B cell (primary cell): Measurements from ENCODE around the gene CD177. TPM values are rescaled to one million over a fixed set of nuclear protein-coding genes. Genes with fewer than 3 reads are reported as not detected.
"Not testable (repeated sequence)": the region's sequence is repeated elsewhere in the genome, so short reads cannot be mapped to it uniquely, and the experiment has no call there.

Experiments
- ATAC-seq: fragments of 200-7000 bp; cut with Tn5 transposase; one replicate; pipeline ENCODE4 v1.10.0; 2021; ENCODE audit warnings: low read depth, mild to moderate bottlenecking, moderate number of reproducible peaks, moderate library complexity
- CTCF ChIA-PET: fragments of 350-600 bp; sonication (Branson Sonifier 250); formaldehyde crosslinking; loops from one replicate; lab custom pipeline; 2021; ENCODE audit warnings: antibody characterized with exemption, inconsistent platforms; lab: Charles Lee
- POLR2A ChIA-PET: fragments of 350-600 bp; sonication (Branson Sonifier 250); formaldehyde crosslinking; loops from one replicate; lab custom pipeline; 2021; ENCODE audit warnings: antibody characterized with exemption; lab: Charles Lee
- DNase-seq: peaks from one replicate; pipeline ENCODE4 v3.0.0; 2013
- H2AFZ ChIP-seq: 2 replicates; pipeline ENCODE4 v1.6.1; 2012; ENCODE audit warnings: mild to moderate bottlenecking, low read depth, low read length; ENCODE audit not compliant: insufficient read depth, poor library complexity, severe bottlenecking
- H3K27ac ChIP-seq, 2 donors: 1 replicate in 1 of 2; 2 replicates in 1 of 2; pipeline ENCODE4 v1.5.1; 2012 to 2013; ENCODE audit warnings: low read length in 2 of 2, mild to moderate bottlenecking in 2 of 2, moderate library complexity in 1 of 2
- H3K27me3 ChIP-seq, 4 experiments: fragments of 200-600 bp in 1 of 4; sonication (generic) in 1 of 4; replicated peaks in 1 of 4; 1 replicate in 2 of 4; 2 replicates in 2 of 4; pipeline versions ENCODE4 v1.6.1 to v1.7.0; 2013 to 2016; ENCODE audit warnings: low read length in 3 of 4, mild to moderate bottlenecking in 2 of 4, mixed read lengths in 1 of 4, moderate library complexity in 1 of 4; ENCODE audit not compliant: insufficient read depth in 4 of 4, control insufficient read depth in 3 of 4; ENCODE audit errors: control extremely low read depth in 1 of 4
- H3K36me3 ChIP-seq, 2 experiments: replicated peaks in 1 of 2; 1 replicate in 1 of 2; 2 replicates in 1 of 2; pipeline versions ENCODE4 v1.6.1 to v1.7.1; 2013; ENCODE audit warnings: low read length in 1 of 2; ENCODE audit not compliant: insufficient read depth in 2 of 2, control insufficient read depth in 1 of 2; ENCODE audit errors: control extremely low read depth in 1 of 2, extremely low read depth in 1 of 2
- H3K4me1 ChIP-seq, 2 donors: fragments of 200-600 bp in 1 of 2; sonication (generic) in 1 of 2; 1 replicate in 1 of 2; 2 replicates in 1 of 2; pipeline versions ENCODE4 v1.5.1 to v1.6.1; 2013 to 2017; ENCODE audit warnings: low read length in 2 of 2; ENCODE audit not compliant: control insufficient read depth in 2 of 2, insufficient read depth in 2 of 2
- H3K4me2 ChIP-seq: replicated peaks from 2 replicates; pipeline ENCODE3; 2012; ENCODE audit warnings: mild to moderate bottlenecking, low read depth, low read length; ENCODE audit not compliant: poor library complexity, severe bottlenecking
- H3K4me3 ChIP-seq, 5 experiments: fragments of 200-600 bp in 1 of 5; sonication (generic) in 1 of 5; 1 replicate in 3 of 5; 2 replicates in 2 of 5; pipeline versions ENCODE4 v1.5.1 to v1.7.0; 2011 to 2016; ENCODE audit warnings: low read length in 4 of 5, mild to moderate bottlenecking in 4 of 5, low read depth in 2 of 5, control low read depth in 1 of 5, moderate library complexity in 1 of 5; ENCODE audit not compliant: insufficient read depth in 1 of 5; ENCODE audit errors: control extremely low read depth in 1 of 5, extremely low read depth in 1 of 5
- H3K79me2 ChIP-seq: fragments of 200-600 bp; sonication (generic); one replicate; pipeline ENCODE4 v1.6.0; 2016; ENCODE audit warnings: low read length; ENCODE audit not compliant: control insufficient read depth, insufficient read depth
- H3K9ac ChIP-seq: fragments of 200-600 bp; sonication (generic); 2 replicates; pipeline ENCODE4 v1.6.1; 2017; ENCODE audit warnings: mild to moderate bottlenecking, low read length, moderate library complexity
- H3K9me3 ChIP-seq, 3 donors: one replicate each; pipeline versions ENCODE4 v1.6.1 to v1.7.1; 2013; ENCODE audit warnings: low read length in 2 of 3; ENCODE audit not compliant: control insufficient read depth in 2 of 3, insufficient read depth in 1 of 3; ENCODE audit errors: control extremely low read depth in 1 of 3
- H4K20me1 ChIP-seq: 2 replicates; pipeline ENCODE4 v1.6.0; 2012; ENCODE audit warnings: mild to moderate bottlenecking, low read length; ENCODE audit not compliant: insufficient read depth, control insufficient read depth, poor library complexity, severe bottlenecking
- H3K27ac Mint-ChIP-seq: one replicate; pipeline ENCODE4 v1.8.0; 2021; ENCODE audit warnings: mixed read lengths
- H3K27me3 Mint-ChIP-seq: one replicate; pipeline ENCODE4 v1.8.0; 2021; ENCODE audit warnings: mixed read lengths
- H3K4me1 Mint-ChIP-seq: one replicate; pipeline ENCODE4 v1.8.0; 2021; ENCODE audit warnings: mixed read lengths
- H3K4me3 Mint-ChIP-seq: one replicate; pipeline ENCODE4 v1.8.0; 2021; ENCODE audit warnings: mixed read lengths
- H3K9me3 Mint-ChIP-seq: one replicate; pipeline ENCODE4 v1.8.0; 2022; ENCODE audit warnings: mixed read lengths; ENCODE audit not compliant: insufficient read depth
- EZH2 ChIP-seq: IDR thresholded peaks from 2 replicates; pipeline ENCODE4 v1.6.1; 2012; ENCODE audit warnings: borderline replicate concordance, low read depth, mild to moderate bottlenecking, moderate library complexity, low read length; ENCODE audit not compliant: insufficient read depth, poor library complexity, severe bottlenecking
- WGBS: methylation state at CpG from one replicate; pipeline ENCODE4 v1.1.5; 2013; ENCODE audit warnings: missing lambda C conversion rate; ENCODE audit not compliant: insufficient coverage; 5-methylcytosine and 5-hydroxymethylcytosine counted together
- intact Hi-C: fragments of 100-400 bp; cut with micrococcal nuclease; formaldehyde crosslinking; loops from one replicate; pipeline ENCODE4 v1.10.0; 2022
- polyA plus RNA-seq: library from polyadenylated mRNA; depleted of rRNA; stranded (reverse); fragments of >200 nt; gene quantifications from 2 replicates; pipeline ENCODE4 v1.2.3, GENCODE V29; 2012
- total RNA-seq, 2 donors: library from RNA; stranded (reverse); fragments of 120-200 nt in 1 of 2; gene quantifications; 1 replicate in 1 of 2; 2 replicates in 1 of 2; pipeline versions ENCODE4 v1.2.3 to v1.2.4, GENCODE V29; 2013 to 2022
- TF ChIP-seq, protein P1 (sequence below): fragments of 200-600 bp; IDR thresholded peaks from one replicate; pipeline ENCODE4 v1.8.0; 2022; ENCODE audit warnings: antibody characterized with exemption, mild to moderate bottlenecking

CD177 gene
- total and polyA plus RNA-seq, 2 donors (not counting 1 experiment from before 2014, with no cell fraction given), result not detected

DNA sequence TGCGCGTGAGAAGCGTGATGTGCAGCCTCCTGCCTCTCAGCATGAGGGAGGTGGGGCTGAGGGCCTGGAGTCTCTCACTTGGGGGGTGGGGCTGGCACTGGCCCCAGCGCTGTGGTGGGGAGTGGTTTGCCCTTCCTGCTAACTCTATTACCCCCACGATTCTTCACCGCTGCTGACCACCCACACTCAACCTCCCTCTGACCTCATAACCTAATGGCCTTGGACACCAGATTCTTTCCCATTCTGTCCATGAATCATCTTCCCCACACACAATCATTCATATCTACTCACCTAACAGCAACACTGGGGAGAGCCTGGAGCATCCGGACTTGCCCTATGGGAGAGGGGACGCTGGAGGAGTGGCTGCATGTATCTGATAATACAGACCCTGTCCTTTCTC is 8.7 kb downstream of the CD177 start:
- H3K27ac Mint-ChIP-seq, result no peak overlapping the region
- Histone ChIP-seq H3K36me3 (no peaks in the 10 kb centered on the region), H2AFZ (no peak overlapping the region), H4K20me1 (no peaks in the 10 kb centered on the region), H3K4me1 (no peaks in the 10 kb centered on the region), H3K27ac (no peak overlapping the region), H3K9me3 (no peaks in the 10 kb centered on the region), H3K4me3 (no peak overlapping the region), H3K4me2 (no peak overlapping the region), H3K79me2 (no peaks in the 10 kb centered on the region), H3K27me3 (no peaks in the 10 kb centered on the region), H3K9ac (no peak overlapping the region)
- ATAC-seq (no peak), DNase-seq (no peak)
- H3K4me1 Mint-ChIP-seq, result no peaks in the 10 kb centered on the region
- CTCF ChIA-PET, result no interaction called here
- intact Hi-C loops, result no loop called here
- H3K4me3 Mint-ChIP-seq, result no peak overlapping the region
- no peaks in the 10 kb centered on the region for H3K9me3 Mint-ChIP-seq
- no peak for TF ChIP-seq EZH2
- TF ChIP-seq, protein P1, sequence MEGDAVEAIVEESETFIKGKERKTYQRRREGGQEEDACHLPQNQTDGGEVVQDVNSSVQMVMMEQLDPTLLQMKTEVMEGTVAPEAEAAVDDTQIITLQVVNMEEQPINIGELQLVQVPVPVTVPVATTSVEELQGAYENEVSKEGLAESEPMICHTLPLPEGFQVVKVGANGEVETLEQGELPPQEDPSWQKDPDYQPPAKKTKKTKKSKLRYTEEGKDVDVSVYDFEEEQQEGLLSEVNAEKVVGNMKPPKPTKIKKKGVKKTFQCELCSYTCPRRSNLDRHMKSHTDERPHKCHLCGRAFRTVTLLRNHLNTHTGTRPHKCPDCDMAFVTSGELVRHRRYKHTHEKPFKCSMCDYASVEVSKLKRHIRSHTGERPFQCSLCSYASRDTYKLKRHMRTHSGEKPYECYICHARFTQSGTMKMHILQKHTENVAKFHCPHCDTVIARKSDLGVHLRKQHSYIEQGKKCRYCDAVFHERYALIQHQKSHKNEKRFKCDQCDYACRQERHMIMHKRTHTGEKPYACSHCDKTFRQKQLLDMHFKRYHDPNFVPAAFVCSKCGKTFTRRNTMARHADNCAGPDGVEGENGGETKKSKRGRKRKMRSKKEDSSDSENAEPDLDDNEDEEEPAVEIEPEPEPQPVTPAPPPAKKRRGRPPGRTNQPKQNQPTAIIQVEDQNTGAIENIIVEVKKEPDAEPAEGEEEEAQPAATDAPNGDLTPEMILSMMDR, result no peak
- WGBS, result no CpG with 5 or more reads among the region's 8 CpGs
- H3K27me3 Mint-ChIP-seq, result peaks cover 6% of the 10 kb centered on the region
- POLR2A ChIA-PET, result no interaction called here

DNA sequence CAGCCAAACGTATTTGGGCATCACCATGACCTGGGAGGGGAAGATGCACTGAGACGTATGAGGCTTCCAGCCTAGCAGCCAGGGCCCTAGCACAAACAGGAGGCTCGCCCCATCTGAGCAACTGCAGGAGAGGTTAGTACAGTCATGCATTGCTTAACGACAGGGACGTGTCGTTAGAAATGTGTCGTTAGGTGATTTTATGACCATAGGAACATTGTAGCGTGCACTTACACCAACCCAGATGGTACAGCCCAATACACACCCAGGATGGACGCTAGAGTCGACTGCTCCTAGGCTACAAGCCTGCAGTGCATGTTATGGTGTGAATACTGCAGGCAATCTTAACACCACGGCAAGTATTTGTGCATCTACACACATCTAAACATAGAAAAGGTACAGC is 9.3 kb downstream of the CD177 start:
- Histone ChIP-seq H3K9ac (no peak overlapping the region), H3K36me3 (no peaks in the 10 kb centered on the region), H3K27me3 (no peaks in the 10 kb centered on the region), H3K4me3 (no peak overlapping the region), H3K4me2 (no peak overlapping the region), H3K4me1 (no peaks in the 10 kb centered on the region), H3K9me3 (no peaks in the 10 kb centered on the region), H4K20me1 (no peaks in the 10 kb centered on the region), H3K79me2 (no peaks in the 10 kb centered on the region), H2AFZ (no peak overlapping the region), H3K27ac (no peak overlapping the region)
- no peaks in the 10 kb centered on the region for H3K9me3 Mint-ChIP-seq
- H3K4me3 Mint-ChIP-seq, result no peak overlapping the region
- no peak overlapping the region for H3K27ac Mint-ChIP-seq
- intact Hi-C loops, result no loop called here
- ATAC-seq, result no peak
- H3K27me3 Mint-ChIP-seq, result peaks cover 6% of the 10 kb centered on the region
- no peaks in the 10 kb centered on the region for H3K4me1 Mint-ChIP-seq
- WGBS, result 90% methylated on average over 7 of the region's 11 CpGs
- TF ChIP-seq EZH2, result no peak
- TF ChIP-seq, protein P1, result no peak
- POLR2A ChIA-PET, result no interaction called here
- CTCF ChIA-PET, result no interaction called here
- no peak for DNase-seq

DNA sequence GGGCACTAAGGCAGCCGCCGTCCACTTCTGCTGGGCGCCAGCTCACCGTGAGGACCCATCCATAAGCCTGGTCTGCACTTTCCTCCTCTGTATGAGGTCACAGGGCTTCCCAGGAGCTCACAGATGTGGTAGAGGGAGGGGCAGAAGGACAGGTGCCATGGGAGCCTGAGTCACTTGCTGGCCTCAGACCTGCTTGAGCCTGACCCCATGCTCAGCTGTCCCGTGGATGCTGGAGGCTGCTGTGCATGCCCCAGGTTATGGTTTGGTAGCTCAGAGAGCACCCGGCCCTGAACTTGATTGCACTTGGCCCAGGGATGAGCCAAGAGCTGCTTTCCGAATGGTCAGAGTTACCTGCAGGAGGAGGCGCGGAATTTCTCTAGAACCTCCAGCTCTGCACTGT is 12.2 kb downstream of the CD177 start:
- H3K4me2 ChIP-seq, H3K9me3 Mint-ChIP-seq, ATAC-seq, intact Hi-C loops, H3K27ac Mint-ChIP-seq, CTCF ChIA-PET, H3K9me3 ChIP-seq, H3K9ac ChIP-seq, H3K79me2 ChIP-seq, H3K4me3 Mint-ChIP-seq, H3K27me3 ChIP-seq, H4K20me1 ChIP-seq, H2AFZ ChIP-seq, POLR2A ChIA-PET, DNase-seq, H3K4me3 ChIP-seq, H3K4me1 ChIP-seq, H3K27ac ChIP-seq, H3K4me1 Mint-ChIP-seq, H3K27me3 Mint-ChIP-seq, H3K36me3 ChIP-seq: not testable (repeated sequence)
- WGBS, result 87% methylated on average over 5 of the region's 9 CpGs
